Measurements from ENCODE around the gene HOXA7. TPM values are rescaled to one million over a fixed set of nuclear protein-coding genes. Genes with fewer than 3 reads are reported as not detected.

The HOXA7 gene
- total and polyA plus RNA-seq, 2 donors (not counting 1 experiment from before 2014, with no cell fraction given): 0.37 TPM; not detected in 1

GRCh38 chr7:27173511-27173955 lies 17.1 kb upstream of the HOXA7 start:
- no peaks in the 10 kb centered on the region for H3K36me3 ChIP-seq (replicated peaks in 1 of 2; ENCODE audit: control extremely low read depth in 1 of 2, control insufficient read depth in 1 of 2, extremely low read depth in 1 of 2, insufficient read depth in 2 of 2, low read length in 1 of 2)
- peak overlapping the region; percentile 54 for H3K4me3 Mint-ChIP-seq
- CTCF ChIA-PET: interaction anchor here (0.7 to 1.9 kb wide), 5 partner anchors 8 to 24 kb away, joined by 3 to 5 read pairs (median 3); no protein-coding TSS in a partner anchor
- ATAC-seq (ENCODE audit: low read depth) (peak; percentile 85), DNase-seq (peak; percentile 75)
- intact Hi-C loops (cut with micrococcal nuclease): loop anchor here (1.0 kb wide), 1 partner anchor 11 kb away; no protein-coding TSS in a partner anchor
- H3K27me3 Mint-ChIP-seq: peaks cover 54% of the 10 kb centered on the region
- peaks cover 19% of the 10 kb centered on the region for H3K4me1 Mint-ChIP-seq
- POLR2A ChIA-PET: interaction anchor here (0.8 kb wide), 1 partner anchor 23 kb away, joined by 3 read pairs; no protein-coding TSS in a partner anchor
- peak; percentile 40 for TF ChIP-seq EZH2 (IDR thresholded peaks at IDR 0.05; ENCODE audit: borderline replicate concordance, insufficient read depth, low read depth, low read length, poor library complexity, severe bottlenecking)
- no peak for TF ChIP-seq CTCF (IDR thresholded peaks at IDR 0.05)
- no peak overlapping the region for H3K27ac ChIP-seq (ENCODE audit: low read length in 2 of 2)
- H3K27me3 ChIP-seq (replicated peaks in 1 of 4; ENCODE audit: control extremely low read depth in 1 of 4, control insufficient read depth in 3 of 4, insufficient read depth in 4 of 4, low read length in 3 of 4): peaks cover 0 to 95% (median 79%) of the 10 kb centered on the region in 4 experiments
- no peak overlapping the region for H3K27ac Mint-ChIP-seq
- H3K79me2 ChIP-seq (ENCODE audit: control insufficient read depth, insufficient read depth, low read length): no peaks in the 10 kb centered on the region
- H3K9me3 ChIP-seq (ENCODE audit: control extremely low read depth in 1 of 3, control insufficient read depth in 2 of 3, insufficient read depth in 1 of 3, low read length in 2 of 3): peaks cover 0 to 59% (median 10%) of the 10 kb centered on the region in 3 donors
- peak overlapping the region; percentile 64 for H2AFZ ChIP-seq (ENCODE audit: insufficient read depth, low read depth, low read length, poor library complexity, severe bottlenecking)
- H3K4me1 ChIP-seq (ENCODE audit: control insufficient read depth in 2 of 2, insufficient read depth in 2 of 2, low read length in 2 of 2): peaks cover 36 to 59% of the 10 kb centered on the region in 2 donors
- H3K9ac ChIP-seq (ENCODE audit: low read length): peak overlapping the region; percentile 61
- WGBS (ENCODE audit: insufficient coverage): 3% methylated on average over 59 of the region's 59 CpGs
- peak overlapping the region in 3 of 5 experiments; percentile 36 to 55 (median 51) for H3K4me3 ChIP-seq (ENCODE audit: control extremely low read depth in 1 of 5, extremely low read depth in 1 of 5, insufficient read depth in 1 of 5, low read depth in 2 of 5, low read length in 4 of 5)
- H4K20me1 ChIP-seq (ENCODE audit: control insufficient read depth, insufficient read depth, low read length, poor library complexity, severe bottlenecking): peaks cover 8% of the 10 kb centered on the region
- peak overlapping the region; percentile 93 for H3K4me2 ChIP-seq (replicated peaks; ENCODE audit: low read depth, low read length, poor library complexity, severe bottlenecking)
- H3K9me3 Mint-ChIP-seq (ENCODE audit: insufficient read depth): no peaks in the 10 kb centered on the region

All from B cell (primary cell).